ENCODE results near the gene DYRK1B. TPM values are rescaled to one million over a fixed set of nuclear protein-coding genes. Genes with fewer than 3 reads are reported as not detected.

Gene DYRK1B
- total RNA-seq, 1 experiment from 2014 or later, result 12.2 TPM

GRCh38 chr19:39802958-39803357 lies 31.0 kb downstream of the DYRK1B start:
- Mint-ChIP-seq H3K36me3 (no peaks in the 10 kb centered on the region), H3K9me3 (peaks cover 1% of the 10 kb centered on the region), H3K4me1 (peaks cover 11% of the 10 kb centered on the region), H3K27ac (no peak overlapping the region), H3K27me3 (ENCODE audit: low read depth) (peaks cover 2% of the 10 kb centered on the region), H3K4me3 (no peak overlapping the region)
- DNase-seq (ENCODE audit: low spot score) (no peak), ATAC-seq (peak; percentile 78)
- ChIA-PET POLR2A (interaction anchor here (0.6 kb wide), 1 partner anchor 11 kb away, joined by 4 read pairs; no protein-coding TSS in a partner anchor), CTCF (interaction anchor here (0.8 to 4.6 kb wide), 6 partner anchors 10 to 43 kb away, joined by 3 to 40 read pairs (median 4); partner anchors contain the start of genes DYRK1B and FBL)
- TF ChIP-seq CREM (CRISPR knock-in tag; IDR thresholded peaks at IDR 0.05) (no peak), ZNF416 (CRISPR knock-in tag; IDR thresholded peaks at IDR 0.05) (no peak), SP1 (CRISPR knock-in tag; conservative IDR thresholded peaks at IDR 0.05) (0 out of 2 replicates have a peak, but pooled peaks have one; percentile 18), KAT7 (CRISPR knock-in tag; IDR thresholded peaks at IDR 0.05; ENCODE audit: borderline replicate concordance) (no peak)
- TF ChIP-seq, protein P1, sequence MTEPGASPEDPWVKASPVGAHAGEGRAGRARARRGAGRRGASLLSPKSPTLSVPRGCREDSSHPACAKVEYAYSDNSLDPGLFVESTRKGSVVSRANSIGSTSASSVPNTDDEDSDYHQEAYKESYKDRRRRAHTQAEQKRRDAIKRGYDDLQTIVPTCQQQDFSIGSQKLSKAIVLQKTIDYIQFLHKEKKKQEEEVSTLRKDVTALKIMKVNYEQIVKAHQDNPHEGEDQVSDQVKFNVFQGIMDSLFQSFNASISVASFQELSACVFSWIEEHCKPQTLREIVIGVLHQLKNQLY (CRISPR knock-in tag; IDR thresholded peaks at IDR 0.05), result no peak

DNA sequence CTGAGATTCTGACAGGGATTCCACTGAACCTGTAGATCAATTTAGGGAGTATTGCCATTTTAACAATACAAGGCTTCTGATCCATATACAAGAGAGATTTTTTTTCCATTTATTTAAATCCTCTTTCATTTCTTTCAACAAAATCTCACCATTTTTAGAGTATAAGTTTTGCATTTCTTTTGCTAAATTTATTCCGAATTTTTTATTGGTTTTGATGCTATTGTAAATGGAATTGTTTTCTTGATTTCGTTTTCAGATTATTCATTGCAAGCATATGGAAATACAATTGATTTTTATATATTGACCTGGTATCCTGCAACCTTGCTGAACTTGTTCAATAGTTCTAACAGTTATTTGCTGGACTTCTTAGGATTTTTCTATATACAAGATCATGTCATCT lies 36.9 kb downstream of the DYRK1B start:
- H3K4me3 Mint-ChIP-seq, result no peak overlapping the region
- H3K27ac Mint-ChIP-seq, result no peak overlapping the region
- no peaks in the 10 kb centered on the region for H3K36me3 Mint-ChIP-seq
- H3K9me3 Mint-ChIP-seq, result no peaks in the 10 kb centered on the region
- DNase-seq (ENCODE audit: low spot score) (no peak), ATAC-seq (no peak)
- TF ChIP-seq NR2C2 (CRISPR knock-in tag; IDR thresholded peaks at IDR 0.05) (no peak), TP53 (CRISPR knock-in tag; IDR thresholded peaks at IDR 0.05) (no peak)
- TF ChIP-seq, protein P2, sequence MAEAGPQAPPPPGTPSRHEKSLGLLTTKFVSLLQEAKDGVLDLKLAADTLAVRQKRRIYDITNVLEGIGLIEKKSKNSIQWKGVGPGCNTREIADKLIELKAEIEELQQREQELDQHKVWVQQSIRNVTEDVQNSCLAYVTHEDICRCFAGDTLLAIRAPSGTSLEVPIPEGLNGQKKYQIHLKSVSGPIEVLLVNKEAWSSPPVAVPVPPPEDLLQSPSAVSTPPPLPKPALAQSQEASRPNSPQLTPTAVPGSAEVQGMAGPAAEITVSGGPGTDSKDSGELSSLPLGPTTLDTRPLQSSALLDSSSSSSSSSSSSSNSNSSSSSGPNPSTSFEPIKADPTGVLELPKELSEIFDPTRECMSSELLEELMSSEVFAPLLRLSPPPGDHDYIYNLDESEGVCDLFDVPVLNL (CRISPR knock-in tag; IDR thresholded peaks at IDR 0.05; ENCODE audit: borderline replicate concordance, low read depth), result no peak
- H3K4me1 Mint-ChIP-seq, result peaks cover 28% of the 10 kb centered on the region
- H3K27me3 Mint-ChIP-seq (ENCODE audit: low read depth), result no peaks in the 10 kb centered on the region; the same call in 1 of the 2 replicates
- POLR2A ChIA-PET, result no interaction called here
- CTCF ChIA-PET, result interaction anchor here (1.6 kb wide), 1 partner anchor 30 kb away, joined by 6 read pairs; no protein-coding TSS in a partner anchor

DNA sequence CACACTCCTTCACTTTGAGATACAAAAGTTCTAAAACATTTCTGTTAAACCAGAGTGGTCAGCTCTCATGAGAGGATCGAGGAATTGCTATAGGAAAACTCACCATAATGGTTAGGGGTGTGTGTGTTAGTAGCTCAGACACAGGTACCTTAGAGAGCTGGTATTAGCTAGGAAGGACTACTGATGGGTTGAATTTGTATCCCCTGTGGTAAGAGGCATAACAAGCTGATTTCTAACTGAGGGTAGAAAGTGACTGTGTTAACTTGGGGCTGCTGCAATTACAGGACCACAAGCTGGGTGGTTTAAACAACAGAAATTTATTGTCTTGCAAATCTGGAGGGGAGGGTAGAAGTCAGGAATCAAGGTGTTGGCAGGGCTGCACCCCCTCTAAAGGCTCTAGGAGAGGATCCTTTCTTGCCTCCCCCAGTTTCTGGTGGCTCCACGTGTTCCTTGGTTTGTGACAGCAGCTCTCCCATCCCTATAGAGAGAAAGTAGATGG lies 37.9 kb downstream of the DYRK1B start:
- Mint-ChIP-seq H3K4me1 (peaks cover 28% of the 10 kb centered on the region), H3K9me3 (no peaks in the 10 kb centered on the region), H3K27me3 (ENCODE audit: low read depth) (no peaks in the 10 kb centered on the region), H3K27ac (peak overlapping the region; percentile 55; the same call in 1 of the 2 replicates), H3K4me3 (no peak overlapping the region), H3K36me3 (no peaks in the 10 kb centered on the region)
- POLR2A ChIA-PET, result interaction anchor here (1.0 to 1.1 kb wide), 2 partner anchors 29 to 37 kb away, joined by 3 read pairs; partner anchors contain the start of gene DYRK1B
- ATAC-seq (peak; percentile 45), DNase-seq (ENCODE audit: low spot score) (no peak)
- CTCF ChIA-PET, result interaction anchor here (1.1 to 1.7 kb wide), 4 partner anchors 29 to 369 kb away, joined by 3 to 10 read pairs (median 6); partner anchors contain the start of gene DYRK1B
- TF ChIP-seq, protein P3, sequence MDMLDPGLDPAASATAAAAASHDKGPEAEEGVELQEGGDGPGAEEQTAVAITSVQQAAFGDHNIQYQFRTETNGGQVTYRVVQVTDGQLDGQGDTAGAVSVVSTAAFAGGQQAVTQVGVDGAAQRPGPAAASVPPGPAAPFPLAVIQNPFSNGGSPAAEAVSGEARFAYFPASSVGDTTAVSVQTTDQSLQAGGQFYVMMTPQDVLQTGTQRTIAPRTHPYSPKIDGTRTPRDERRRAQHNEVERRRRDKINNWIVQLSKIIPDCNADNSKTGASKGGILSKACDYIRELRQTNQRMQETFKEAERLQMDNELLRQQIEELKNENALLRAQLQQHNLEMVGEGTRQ (CRISPR knock-in tag; IDR thresholded peaks at IDR 0.05), result no peak
- no peak for TF ChIP-seq ESRRA (CRISPR knock-in tag; IDR thresholded peaks at IDR 0.05; ENCODE audit: borderline replicate concordance)
- TF ChIP-seq, protein P4, sequence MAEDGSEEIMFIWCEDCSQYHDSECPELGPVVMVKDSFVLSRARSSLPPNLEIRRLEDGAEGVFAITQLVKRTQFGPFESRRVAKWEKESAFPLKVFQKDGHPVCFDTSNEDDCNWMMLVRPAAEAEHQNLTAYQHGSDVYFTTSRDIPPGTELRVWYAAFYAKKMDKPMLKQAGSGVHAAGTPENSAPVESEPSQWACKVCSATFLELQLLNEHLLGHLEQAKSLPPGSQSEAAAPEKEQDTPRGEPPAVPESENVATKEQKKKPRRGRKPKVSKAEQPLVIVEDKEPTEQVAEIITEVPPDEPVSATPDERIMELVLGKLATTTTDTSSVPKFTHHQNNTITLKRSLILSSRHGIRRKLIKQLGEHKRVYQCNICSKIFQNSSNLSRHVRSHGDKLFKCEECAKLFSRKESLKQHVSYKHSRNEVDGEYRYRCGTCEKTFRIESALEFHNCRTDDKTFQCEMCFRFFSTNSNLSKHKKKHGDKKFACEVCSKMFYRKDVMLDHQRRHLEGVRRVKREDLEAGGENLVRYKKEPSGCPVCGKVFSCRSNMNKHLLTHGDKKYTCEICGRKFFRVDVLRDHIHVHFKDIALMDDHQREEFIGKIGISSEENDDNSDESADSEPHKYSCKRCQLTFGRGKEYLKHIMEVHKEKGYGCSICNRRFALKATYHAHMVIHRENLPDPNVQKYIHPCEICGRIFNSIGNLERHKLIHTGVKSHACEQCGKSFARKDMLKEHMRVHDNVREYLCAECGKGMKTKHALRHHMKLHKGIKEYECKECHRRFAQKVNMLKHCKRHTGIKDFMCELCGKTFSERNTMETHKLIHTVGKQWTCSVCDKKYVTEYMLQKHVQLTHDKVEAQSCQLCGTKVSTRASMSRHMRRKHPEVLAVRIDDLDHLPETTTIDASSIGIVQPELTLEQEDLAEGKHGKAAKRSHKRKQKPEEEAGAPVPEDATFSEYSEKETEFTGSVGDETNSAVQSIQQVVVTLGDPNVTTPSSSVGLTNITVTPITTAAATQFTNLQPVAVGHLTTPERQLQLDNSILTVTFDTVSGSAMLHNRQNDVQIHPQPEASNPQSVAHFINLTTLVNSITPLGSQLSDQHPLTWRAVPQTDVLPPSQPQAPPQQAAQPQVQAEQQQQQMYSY (CRISPR knock-in tag; IDR thresholded peaks at IDR 0.05), result no peak
- TF ChIP-seq, protein P5, sequence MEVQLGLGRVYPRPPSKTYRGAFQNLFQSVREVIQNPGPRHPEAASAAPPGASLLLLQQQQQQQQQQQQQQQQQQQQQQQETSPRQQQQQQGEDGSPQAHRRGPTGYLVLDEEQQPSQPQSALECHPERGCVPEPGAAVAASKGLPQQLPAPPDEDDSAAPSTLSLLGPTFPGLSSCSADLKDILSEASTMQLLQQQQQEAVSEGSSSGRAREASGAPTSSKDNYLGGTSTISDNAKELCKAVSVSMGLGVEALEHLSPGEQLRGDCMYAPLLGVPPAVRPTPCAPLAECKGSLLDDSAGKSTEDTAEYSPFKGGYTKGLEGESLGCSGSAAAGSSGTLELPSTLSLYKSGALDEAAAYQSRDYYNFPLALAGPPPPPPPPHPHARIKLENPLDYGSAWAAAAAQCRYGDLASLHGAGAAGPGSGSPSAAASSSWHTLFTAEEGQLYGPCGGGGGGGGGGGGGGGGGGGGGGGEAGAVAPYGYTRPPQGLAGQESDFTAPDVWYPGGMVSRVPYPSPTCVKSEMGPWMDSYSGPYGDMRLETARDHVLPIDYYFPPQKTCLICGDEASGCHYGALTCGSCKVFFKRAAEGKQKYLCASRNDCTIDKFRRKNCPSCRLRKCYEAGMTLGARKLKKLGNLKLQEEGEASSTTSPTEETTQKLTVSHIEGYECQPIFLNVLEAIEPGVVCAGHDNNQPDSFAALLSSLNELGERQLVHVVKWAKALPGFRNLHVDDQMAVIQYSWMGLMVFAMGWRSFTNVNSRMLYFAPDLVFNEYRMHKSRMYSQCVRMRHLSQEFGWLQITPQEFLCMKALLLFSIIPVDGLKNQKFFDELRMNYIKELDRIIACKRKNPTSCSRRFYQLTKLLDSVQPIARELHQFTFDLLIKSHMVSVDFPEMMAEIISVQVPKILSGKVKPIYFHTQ (CRISPR knock-in tag; IDR thresholded peaks at IDR 0.05), result peak; percentile 86; the same call in 1 of the 2 replicates
- TF ChIP-seq ARID4B (CRISPR knock-in tag; IDR thresholded peaks at IDR 0.05; ENCODE audit: borderline replicate concordance), result no peak
- no peak for TF ChIP-seq ZNF396 (CRISPR knock-in tag; IDR thresholded peaks at IDR 0.05; ENCODE audit: borderline replicate concordance)
- TF ChIP-seq NR3C1 (CRISPR knock-in tag; conservative IDR thresholded peaks at IDR 0.05; ENCODE audit: low read depth), result no peak

All from WTC11 (cell line).